WTC11 (cell line): ENCODE measurements around the gene ARHGAP32.

Source experiments
- CTCF ChIP-seq: fragments of 200-600 bp; IDR thresholded peaks from 2 replicates; pipeline ENCODE4 v1.8.0; 2022; ENCODE audit warnings: antibody characterized with exemption
- PRDM15 ChIP-seq: sonication (generic); formaldehyde crosslinking; IDR thresholded peaks from 2 replicates; pipeline ENCODE4 v1.8.0; 2022; ENCODE audit warnings: missing genetic modification reagents
- ZNF121 ChIP-seq: sonication (generic); formaldehyde crosslinking; IDR thresholded peaks from 2 replicates; pipeline ENCODE4 v1.8.0; 2023; ENCODE audit warnings: missing genetic modification reagents

GRCh38 chr11:129215506-129216245, 23.6 kb upstream of the ARHGAP32 start:
- TF ChIP-seq PRDM15 (no peak), CTCF (no peak), ZNF121 (CRISPR knock-in tag) (no peak)
